ENCODE results near the gene TOE1. TPM values are rescaled to one million over a fixed set of nuclear protein-coding genes. Genes with fewer than 3 reads are reported as not detected.

Gene TOE1
- total and polyA plus RNA-seq, 9 of the 15 experiments (the other 6 are each of a cell fraction or from before 2014, with no cell fraction given), result 32.1 to 85.7 (median 38.0) TPM

GRCh38 chr1:45299981-45300668, 39.8 kb upstream of the TOE1 start (continued):
- TF ChIP-seq CTCF (IDR thresholded peaks at IDR 0.05 in 2 of 3, conservative IDR thresholded peaks at IDR 0.05 in 1 of 3; ENCODE audit: insufficient read depth in 2 of 3, low read depth in 1 of 3, low read length in 3 of 3) (peak; percentile 83 to 96 (median 90)), DACH1 (IDR thresholded peaks at IDR 0.05; ENCODE audit: partially characterized antibody) (no peak), ZNF77 (CRISPR knock-in tag; IDR thresholded peaks at IDR 0.05) (no peak), ZNF696 (CRISPR knock-in tag; conservative IDR thresholded peaks at IDR 0.05) (no peak), MLX (CRISPR knock-in tag; conservative IDR thresholded peaks at IDR 0.05) (no peak), ZNF512 (tag; IDR thresholded peaks at IDR 0.05) (no peak), SAFB (IDR thresholded peaks at IDR 0.05; ENCODE audit: borderline replicate concordance, low read depth, low read length) (no peak), ZNF740 (CRISPR knock-in tag; IDR thresholded peaks at IDR 0.05) (no peak), ZNF740 (tag; IDR thresholded peaks at IDR 0.05) (no peak), NUFIP1 (IDR thresholded peaks at IDR 0.05; ENCODE audit: partially characterized antibody) (no peak), SMC3 (conservative IDR thresholded peaks at IDR 0.05; ENCODE audit: insufficient read depth, low read depth, low read length) (peak; percentile 89), ELF1 (tag; IDR thresholded peaks at IDR 0.05) (no peak), HDAC8 (tag; IDR thresholded peaks at IDR 0.05) (no peak), CTBP1 (IDR thresholded peaks at IDR 0.05; ENCODE audit: borderline replicate concordance) (no peak; the same call in 1 of the 2 replicates), CXXC5 (CRISPR knock-in tag; IDR thresholded peaks at IDR 0.05) (no peak), PRMT5 (CRISPR knock-in tag; IDR thresholded peaks at IDR 0.05) (no peak), IFI16 (CRISPR knock-in tag; IDR thresholded peaks at IDR 0.05) (no peak), SMAD2 (IDR thresholded peaks at IDR 0.05; ENCODE audit: low read depth, low read length) (no peak), ASH1L (IDR thresholded peaks at IDR 0.05; ENCODE audit: borderline replicate concordance, low read depth, partially characterized antibody) (no peak), RFX7 (CRISPR knock-in tag; IDR thresholded peaks at IDR 0.05) (no peak), SOX6 (IDR thresholded peaks at IDR 0.05) (no peak), MYC (IDR thresholded peaks at IDR 0.05; ENCODE audit: low read depth, low read length) (0 out of 2 replicates have a peak, but pooled peaks have one; percentile 37), MYC (CRISPR knock-in tag; IDR thresholded peaks at IDR 0.05; ENCODE audit: borderline replicate concordance, low read depth) (no peak), SP1 (CRISPR knock-in tag; IDR thresholded peaks at IDR 0.05) (no peak), FOXA1 (IDR thresholded peaks at IDR 0.05; ENCODE audit: borderline replicate concordance) (no peak), FOXJ3 (CRISPR knock-in tag; IDR thresholded peaks at IDR 0.05) (no peak)

Measured in K562 (cell line).